BE2C (cell line): Measurements from ENCODE around the gene HTRA3.

Experiments used
- DNase-seq: peaks from one replicate; pipeline ENCODE4 v3.0.0-alpha.2; 2020
- H3K27me3 ChIP-seq: fragments of 250-450 bp; sonication (Bioruptor Pico); 2 replicates; pipeline ENCODE4 v1.5.1; 2020; ENCODE audit warnings: mild to moderate bottlenecking
- H3K36me3 ChIP-seq: fragments of 250-450 bp; sonication (Bioruptor Pico); 2 replicates; pipeline ENCODE4 v1.5.1; 2020; ENCODE audit warnings: mild to moderate bottlenecking
- H3K4me1 ChIP-seq: fragments of 250-450 bp; sonication (Bioruptor Pico); 2 replicates; pipeline ENCODE4 v1.5.1; 2020
- H3K4me3 ChIP-seq: 2 replicates; pipeline ENCODE4 v1.5.1; 2011; ENCODE audit warnings: low read depth, low read length
- H3K9me3 ChIP-seq: fragments of 250-450 bp; sonication (Bioruptor Pico); 2 replicates; pipeline ENCODE4 v1.5.1; 2020
- CTCF ChIP-seq: IDR thresholded peaks from 2 replicates; pipeline ENCODE4 v1.5.1; 2012; ENCODE audit warnings: mild to moderate bottlenecking, low read depth, low read length

HTRA3 gene

GRCh38 chr4:8228319-8229250 lies 41.0 kb upstream of the HTRA3 start:
- TF ChIP-seq CTCF: no peak
- peaks cover 17% of the 10 kb centered on the region for H3K4me1 ChIP-seq
- no peaks in the 10 kb centered on the region for H3K27me3 ChIP-seq
- DNase-seq: peak; percentile 57
- H3K4me3 ChIP-seq: no peak overlapping the region
- peaks cover 20% of the 10 kb centered on the region for H3K36me3 ChIP-seq
- H3K9me3 ChIP-seq: no peaks in the 10 kb centered on the region

- no peak for TF ChIP-seq CTCF
- Histone ChIP-seq H3K9me3 (no peaks in the 10 kb centered on the region), H3K36me3 (peaks cover 20% of the 10 kb centered on the region), H3K4me3 (no peak overlapping the region), H3K27me3 (no peaks in the 10 kb centered on the region), H3K4me1 (peaks cover 17% of the 10 kb centered on the region)
- DNase-seq: no peak
Observed at GRCh38 chr4:8229331-8229975, 40.1 kb upstream of the HTRA3 start.

GRCh38 chr4:8230033-8230432 lies 39.5 kb upstream of the HTRA3 start:
- no peaks in the 10 kb centered on the region for H3K9me3 ChIP-seq
- peaks cover 20% of the 10 kb centered on the region for H3K36me3 ChIP-seq
- no peak for DNase-seq
- no peaks in the 10 kb centered on the region for H3K27me3 ChIP-seq
- H3K4me3 ChIP-seq: no peak overlapping the region
- TF ChIP-seq CTCF: no peak
- peaks cover 17% of the 10 kb centered on the region for H3K4me1 ChIP-seq

GRCh38 chr4:8230891-8231290 lies 38.7 kb upstream of the HTRA3 start:
- TF ChIP-seq CTCF: no peak
- H3K9me3 ChIP-seq: no peaks in the 10 kb centered on the region
- no peaks in the 10 kb centered on the region for H3K27me3 ChIP-seq
- H3K4me3 ChIP-seq: no peak overlapping the region
- DNase-seq: no peak
- H3K36me3 ChIP-seq: peaks cover 20% of the 10 kb centered on the region
- H3K4me1 ChIP-seq: peaks cover 13% of the 10 kb centered on the region

GRCh38 chr4:8231551-8232049 lies 38.0 kb upstream of the HTRA3 start:
- DNase-seq: no peak
- H3K4me3 ChIP-seq: no peak overlapping the region
- no peaks in the 10 kb centered on the region for H3K9me3 ChIP-seq
- H3K27me3 ChIP-seq: no peaks in the 10 kb centered on the region
- H3K36me3 ChIP-seq: peaks cover 20% of the 10 kb centered on the region
- peaks cover 13% of the 10 kb centered on the region for H3K4me1 ChIP-seq
- TF ChIP-seq CTCF: no peak
